OCI-LY1 (cell line): ENCODE results near the gene NCKAP1.

Source experiments
- H2AFZ ChIP-seq: fragments of 200-600 bp; sonication (generic), shearing (Covaris generic); 2 replicates; pipeline ENCODE4 v1.6.0; 2014; ENCODE audit warnings: antibody characterized with exemption, mild to moderate bottlenecking, low read length
- H3F3A ChIP-seq: fragments of 200-600 bp; sonication (generic), shearing (Covaris generic); 2 replicates; pipeline ENCODE4 v1.6.0; 2014; ENCODE audit warnings: mild to moderate bottlenecking, antibody characterized with exemption, low read length, moderate library complexity; ENCODE audit not compliant: insufficient read depth
- H3K27ac ChIP-seq: fragments of 200-600 bp; sonication (generic); 2 replicates; pipeline ENCODE4 v1.5.1; 2014; ENCODE audit warnings: low read length, mixed run types, mild to moderate bottlenecking, low read depth; ENCODE audit not compliant: poor library complexity, severe bottlenecking
- H3K27me3 ChIP-seq: fragments of 200-600 bp; sonication (generic); 2 replicates; pipeline ENCODE4 v1.6.0; 2014; ENCODE audit warnings: antibody characterized with exemption, mild to moderate bottlenecking, low read length, moderate library complexity; ENCODE audit not compliant: insufficient read depth
- H3K36me3 ChIP-seq: fragments of 200-600 bp; sonication (generic); 2 replicates; pipeline ENCODE4 v1.6.1; 2014; ENCODE audit warnings: mild to moderate bottlenecking, antibody characterized with exemption, low read length, moderate library complexity, mixed read lengths; ENCODE audit not compliant: insufficient read depth
- H3K4me1 ChIP-seq: fragments of 200-600 bp; sonication (generic); 2 replicates; pipeline ENCODE4 v1.5.1; 2014; ENCODE audit warnings: mild to moderate bottlenecking, low read length, moderate library complexity; ENCODE audit not compliant: insufficient read depth, severe bottlenecking
- H3K4me2 ChIP-seq: fragments of 200-600 bp; sonication (generic), shearing (Covaris generic); 2 replicates; pipeline ENCODE4 v1.6.1; 2014; ENCODE audit warnings: low read length
- H3K4me3 ChIP-seq: fragments of 200-600 bp; sonication (generic); 2 replicates; pipeline ENCODE4 v1.5.1; 2014; ENCODE audit warnings: low read length, low read depth, mild to moderate bottlenecking, mixed read lengths; ENCODE audit not compliant: poor library complexity, severe bottlenecking
- H3K79me2 ChIP-seq: fragments of 200-600 bp; shearing (Covaris generic); 2 replicates; pipeline ENCODE4 v1.6.1; 2016; ENCODE audit warnings: mixed run types, low read length, mixed read lengths; ENCODE audit not compliant: insufficient read depth
- H3K9ac ChIP-seq: fragments of 200-600 bp; sonication (generic), shearing (Covaris generic); 2 replicates; pipeline ENCODE4 v1.6.1; 2014; ENCODE audit warnings: mild to moderate bottlenecking, low read length, mixed read lengths
- H3K9me2 ChIP-seq: fragments of 200-600 bp; sonication (generic), shearing (Covaris generic); 2 replicates; pipeline ENCODE4 v1.6.1; 2014; ENCODE audit warnings: low read depth, mild to moderate bottlenecking, low read length, mixed read lengths
- H3K9me3 ChIP-seq: fragments of 200-600 bp; shearing (Covaris generic); 2 replicates; pipeline ENCODE4 v1.6.1; 2014; ENCODE audit warnings: low read length, mixed read lengths
- H4K20me1 ChIP-seq: fragments of 200-600 bp; sonication (generic), shearing (Covaris generic); 2 replicates; pipeline ENCODE4 v1.6.0; 2016; ENCODE audit warnings: mild to moderate bottlenecking, low read length; ENCODE audit not compliant: insufficient read depth
- EZH2 ChIP-seq: fragments of 200-600 bp; sonication (generic), shearing (Covaris generic); IDR thresholded peaks from 2 replicates; pipeline ENCODE4 v1.8.0; 2017; ENCODE audit warnings: borderline replicate concordance, mixed run types, mild to moderate bottlenecking, antibody characterized with exemption, low read length, moderate library complexity, mixed read lengths
- TF ChIP-seq, protein P1 (sequence below): fragments of 200-600 bp; sonication (generic), shearing (Covaris generic); IDR thresholded peaks from 2 replicates; pipeline ENCODE4 v1.5.1; 2017; ENCODE audit warnings: mild to moderate bottlenecking, antibody characterized with exemption, low read length, moderate library complexity, mixed read lengths

NCKAP1 gene

GRCh38 chr2:182916417-182916816 lies 121.8 kb downstream of the NCKAP1 start:
- Histone ChIP-seq H3K4me1 (no peaks in the 10 kb centered on the region), H3K9ac (no peak overlapping the region), H3K4me3 (no peak overlapping the region), H3K9me2 (no peaks in the 10 kb centered on the region), H3F3A (no peaks in the 10 kb centered on the region), H3K79me2 (no peaks in the 10 kb centered on the region), H3K27ac (no peak overlapping the region), H4K20me1 (no peaks in the 10 kb centered on the region), H2AFZ (no peak overlapping the region), H3K4me2 (no peak overlapping the region), H3K9me3 (no peaks in the 10 kb centered on the region), H3K27me3 (no peaks in the 10 kb centered on the region), H3K36me3 (no peaks in the 10 kb centered on the region)
- TF ChIP-seq, protein P1, sequence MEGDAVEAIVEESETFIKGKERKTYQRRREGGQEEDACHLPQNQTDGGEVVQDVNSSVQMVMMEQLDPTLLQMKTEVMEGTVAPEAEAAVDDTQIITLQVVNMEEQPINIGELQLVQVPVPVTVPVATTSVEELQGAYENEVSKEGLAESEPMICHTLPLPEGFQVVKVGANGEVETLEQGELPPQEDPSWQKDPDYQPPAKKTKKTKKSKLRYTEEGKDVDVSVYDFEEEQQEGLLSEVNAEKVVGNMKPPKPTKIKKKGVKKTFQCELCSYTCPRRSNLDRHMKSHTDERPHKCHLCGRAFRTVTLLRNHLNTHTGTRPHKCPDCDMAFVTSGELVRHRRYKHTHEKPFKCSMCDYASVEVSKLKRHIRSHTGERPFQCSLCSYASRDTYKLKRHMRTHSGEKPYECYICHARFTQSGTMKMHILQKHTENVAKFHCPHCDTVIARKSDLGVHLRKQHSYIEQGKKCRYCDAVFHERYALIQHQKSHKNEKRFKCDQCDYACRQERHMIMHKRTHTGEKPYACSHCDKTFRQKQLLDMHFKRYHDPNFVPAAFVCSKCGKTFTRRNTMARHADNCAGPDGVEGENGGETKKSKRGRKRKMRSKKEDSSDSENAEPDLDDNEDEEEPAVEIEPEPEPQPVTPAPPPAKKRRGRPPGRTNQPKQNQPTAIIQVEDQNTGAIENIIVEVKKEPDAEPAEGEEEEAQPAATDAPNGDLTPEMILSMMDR, result no peak
- TF ChIP-seq EZH2, result no peak

DNA sequence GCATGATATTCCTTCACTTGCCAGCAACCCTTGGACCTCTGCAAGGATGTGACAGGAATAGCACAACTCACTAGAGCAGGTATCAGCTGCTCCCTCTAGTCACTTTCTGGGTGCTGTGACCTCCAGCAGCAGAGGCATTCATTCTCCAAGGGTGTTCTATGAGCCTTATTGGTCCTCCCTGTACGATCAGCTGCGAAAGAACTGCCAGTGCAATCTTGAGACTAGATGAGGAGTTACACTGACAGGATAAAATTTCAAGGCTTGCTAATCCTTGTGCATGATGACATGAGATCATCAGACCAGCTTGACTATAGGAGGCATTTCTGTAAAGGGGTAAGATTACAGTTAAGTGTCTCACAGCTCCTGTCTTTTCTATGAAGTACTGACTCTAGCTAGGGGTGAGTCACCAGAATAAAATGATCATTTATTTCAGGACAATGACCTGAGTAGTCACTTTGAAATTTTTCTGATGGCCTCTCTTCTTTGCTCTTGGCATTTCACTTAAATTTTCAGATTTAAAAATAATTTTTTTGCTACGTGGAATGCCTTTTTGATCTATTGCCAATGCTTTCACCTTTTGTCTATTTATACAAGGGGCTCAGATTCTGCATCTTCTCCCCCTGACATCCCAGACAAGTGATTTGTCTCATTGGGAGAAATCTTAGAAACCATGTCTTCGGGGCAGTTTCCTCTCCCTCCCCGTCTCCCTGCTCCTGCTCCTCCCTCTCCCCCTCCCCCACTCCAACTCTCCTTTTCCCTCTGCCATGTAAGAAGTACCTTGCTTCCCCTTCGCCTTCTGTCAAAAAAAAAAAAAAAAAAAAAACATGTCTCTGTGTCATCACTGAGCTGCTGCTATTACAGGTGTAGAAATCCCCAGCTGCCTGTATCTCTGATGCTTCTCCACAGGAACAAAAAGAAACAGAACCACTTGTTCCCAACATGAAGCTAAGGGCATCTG lies 122.6 kb downstream of the NCKAP1 start:
- Histone ChIP-seq H3K4me2 (no peak overlapping the region), H3K36me3 (no peaks in the 10 kb centered on the region)

GRCh38 chr2:182914852-182915251 lies 123.4 kb downstream of the NCKAP1 start:
- H3K36me3 ChIP-seq, result no peaks in the 10 kb centered on the region
- no peak overlapping the region for H3K4me2 ChIP-seq
- H3K27ac ChIP-seq, result no peak overlapping the region

More for the DNA sequence above, 122.6 kb downstream of the NCKAP1 start:
- Histone ChIP-seq H3K9me2 (no peaks in the 10 kb centered on the region), H3K79me2 (no peaks in the 10 kb centered on the region), H3F3A (no peaks in the 10 kb centered on the region), H3K4me3 (no peak overlapping the region), H3K9ac (no peak overlapping the region), H3K4me1 (no peaks in the 10 kb centered on the region), H3K27me3 (no peaks in the 10 kb centered on the region), H4K20me1 (no peaks in the 10 kb centered on the region), H3K9me3 (no peaks in the 10 kb centered on the region), H2AFZ (no peak overlapping the region), H3K27ac (no peak overlapping the region)
- TF ChIP-seq EZH2, result no peak
- TF ChIP-seq, protein P1, result no peak

More at GRCh38 chr2:182914852-182915251, 123.4 kb downstream of the NCKAP1 start:
- no peak for TF ChIP-seq EZH2
- TF ChIP-seq, protein P1, result no peak
- no peak overlapping the region for H2AFZ ChIP-seq
- H3K4me1 ChIP-seq, result no peaks in the 10 kb centered on the region
- H4K20me1 ChIP-seq, result no peaks in the 10 kb centered on the region
- no peak overlapping the region for H3K4me3 ChIP-seq
- H3K9me2 ChIP-seq, result no peaks in the 10 kb centered on the region
- no peaks in the 10 kb centered on the region for H3K9me3 ChIP-seq
- H3K27me3 ChIP-seq, result no peaks in the 10 kb centered on the region
- H3F3A ChIP-seq, result no peaks in the 10 kb centered on the region
- H3K9ac ChIP-seq, result no peak overlapping the region
- no peaks in the 10 kb centered on the region for H3K79me2 ChIP-seq
